DMS53 (cell line): Measurements from ENCODE around the gene STEAP1B.
"Not testable (repeated sequence)": the region's sequence is repeated elsewhere in the genome, so short reads cannot be mapped to it uniquely, and the experiment has no call there.

Experiments used
- DNase-seq: peaks from one replicate; lab custom pipeline; 2025; lab: John Stamatoyannopoulos, UW

STEAP1B gene

DNA sequence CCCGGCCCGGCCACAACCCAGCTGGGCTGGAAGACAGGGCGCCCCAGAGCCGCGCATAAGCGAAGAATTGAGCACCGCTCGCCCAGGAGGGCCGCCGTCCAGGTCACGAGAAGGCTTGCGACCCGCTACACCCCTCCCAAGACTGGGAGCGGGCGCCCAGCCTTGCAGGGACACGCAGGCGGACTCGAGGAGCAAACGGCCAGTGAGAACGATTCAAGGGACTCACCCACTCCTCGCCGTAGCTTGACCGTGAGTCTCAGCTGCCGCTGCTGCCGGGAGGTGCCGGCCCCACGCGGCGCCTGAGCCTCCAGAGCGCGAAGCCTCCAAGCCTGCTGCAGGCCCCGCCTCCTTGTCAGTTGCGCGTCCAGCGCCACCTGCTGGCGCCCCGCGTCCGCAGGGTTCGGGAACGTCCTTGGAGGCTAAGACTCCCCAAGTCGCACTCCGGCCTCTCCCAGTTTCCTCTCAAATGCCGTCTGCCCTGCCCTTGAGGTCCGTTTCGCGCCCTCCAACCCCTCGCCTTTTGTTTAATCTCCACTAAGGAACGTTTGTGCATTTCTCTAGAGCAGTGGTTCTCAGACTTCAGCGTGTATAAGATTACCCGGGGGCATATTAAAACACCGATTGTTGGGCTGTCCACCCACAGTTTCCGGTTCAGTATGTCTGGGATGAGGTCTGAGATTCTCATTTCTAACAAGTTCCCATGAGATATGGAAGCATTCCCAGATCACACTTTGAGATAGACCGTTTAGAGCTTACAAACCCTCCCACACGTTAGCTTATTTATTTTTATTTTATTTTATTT lies at the start of gene STEAP1B:
TSS of gene STEAP1B (minus strand) at position 301 of the 802 bp plus-strand sequence. CDS start 5,333 bp downstream, outside the sequence.
- DNase-seq = peak; percentile 98

DNA sequence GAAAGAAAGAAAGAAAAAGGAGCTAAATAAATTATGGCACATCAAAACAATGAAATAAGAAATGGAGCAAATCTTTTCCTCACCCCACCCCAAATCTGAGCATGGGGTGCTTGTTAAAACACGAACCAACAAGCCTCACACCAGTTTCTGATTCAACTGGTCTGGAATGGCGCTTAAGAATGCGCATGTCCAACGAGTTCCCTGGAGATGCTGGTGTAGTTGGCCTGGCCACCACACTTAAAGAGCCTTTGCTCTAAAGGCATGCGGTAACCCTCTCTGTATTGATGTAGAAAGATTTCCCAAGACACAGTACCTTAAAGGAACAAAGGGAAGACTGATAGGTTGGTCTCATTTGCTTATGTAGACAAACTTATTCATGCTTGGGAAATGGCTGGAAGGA lies 49.1 kb upstream of the STEAP1B start:
- DNase-seq = peak; percentile 50

DNA sequence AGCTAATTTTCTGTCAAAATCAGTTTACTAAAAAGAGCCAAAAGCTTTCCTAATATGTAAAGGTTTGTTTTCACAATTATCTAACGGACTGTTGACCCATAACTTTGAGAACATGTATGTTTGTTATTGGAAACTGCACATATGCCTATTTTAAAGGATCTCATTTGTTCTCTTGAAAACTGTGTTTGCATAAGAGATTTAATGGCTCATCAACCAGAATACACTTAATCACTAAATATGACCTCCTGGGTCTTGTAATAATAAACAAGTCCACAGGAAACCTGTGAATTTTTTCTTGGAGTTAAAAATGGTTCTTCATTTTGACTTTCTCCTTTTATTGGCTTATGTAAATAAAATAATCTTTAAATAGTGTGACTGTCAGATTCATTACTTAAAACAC lies 48.3 kb upstream of the STEAP1B start:
- no peak for DNase-seq

- no peak for DNase-seq
Measured at GRCh38 chr7:22546769-22547168, 46.8 kb upstream of the STEAP1B start.

GRCh38 chr7:22545529-22545928 lies 45.5 kb upstream of the STEAP1B start:
- DNase-seq = no peak

GRCh38 chr7:22544245-22544644 lies 44.3 kb upstream of the STEAP1B start:
- no peak for DNase-seq

DNA sequence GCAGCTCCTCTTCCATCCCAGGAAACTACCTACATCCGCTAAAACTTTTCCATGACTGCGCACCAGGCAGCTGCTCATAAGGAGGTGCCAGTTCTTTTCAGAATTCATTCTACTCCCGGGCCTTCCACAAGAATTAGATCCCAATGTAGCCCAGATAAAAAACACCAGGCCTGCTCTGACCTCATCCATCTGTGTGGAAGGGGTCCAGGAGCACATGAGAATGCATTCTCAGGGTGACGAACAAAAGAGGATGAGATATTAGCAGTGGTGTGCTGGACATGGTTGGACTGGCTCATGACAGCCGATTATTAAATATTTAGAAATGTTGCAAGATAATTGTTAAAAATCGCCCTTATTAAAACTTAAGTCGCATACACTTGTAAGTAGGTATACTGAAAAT lies 43.2 kb upstream of the STEAP1B start:
- DNase-seq = no peak

DNA sequence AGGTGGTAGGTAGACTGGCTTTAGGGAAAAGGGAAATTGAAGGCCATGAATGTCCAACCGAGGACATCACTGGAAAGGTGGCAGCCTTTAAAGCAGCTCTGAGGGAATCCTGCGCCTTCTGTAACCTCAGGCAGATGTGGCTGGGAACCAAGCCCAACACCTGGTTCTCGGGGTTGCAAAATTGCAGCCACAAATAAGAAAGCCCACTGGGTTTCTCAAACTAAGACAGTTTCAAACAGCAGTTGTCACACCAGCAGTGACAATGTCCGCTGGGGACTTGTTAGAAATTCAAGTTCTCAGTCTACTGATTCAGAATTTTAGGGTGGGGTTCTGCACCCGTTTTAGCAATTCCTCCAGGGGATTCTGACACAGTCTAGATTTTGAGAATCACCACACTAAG lies 42.7 kb upstream of the STEAP1B start:
- DNase-seq = no peak

DNA sequence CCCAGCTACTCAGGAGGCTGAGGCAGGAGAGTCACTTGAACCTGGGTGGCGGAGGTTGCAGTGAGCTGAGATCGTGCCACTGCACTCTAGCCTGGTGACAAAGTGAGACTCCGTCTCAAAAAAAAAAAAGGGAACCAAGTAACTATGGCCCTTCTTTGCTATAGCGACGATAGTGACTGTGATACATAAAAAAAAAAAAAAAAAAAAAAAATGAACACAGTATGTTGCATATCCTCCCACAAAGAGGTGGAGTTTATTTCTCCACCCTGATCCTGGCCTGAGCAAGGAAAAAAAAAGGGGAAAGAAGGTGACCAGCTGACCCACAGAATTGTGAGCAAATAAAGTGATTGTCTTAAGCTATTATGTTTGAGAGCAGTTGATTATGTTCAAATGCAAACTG lies 42.3 kb upstream of the STEAP1B start:
- DNase-seq = no peak

- DNase-seq = no peak
Measured at GRCh38 chr7:22541789-22542188, 41.8 kb upstream of the STEAP1B start.

DNA sequence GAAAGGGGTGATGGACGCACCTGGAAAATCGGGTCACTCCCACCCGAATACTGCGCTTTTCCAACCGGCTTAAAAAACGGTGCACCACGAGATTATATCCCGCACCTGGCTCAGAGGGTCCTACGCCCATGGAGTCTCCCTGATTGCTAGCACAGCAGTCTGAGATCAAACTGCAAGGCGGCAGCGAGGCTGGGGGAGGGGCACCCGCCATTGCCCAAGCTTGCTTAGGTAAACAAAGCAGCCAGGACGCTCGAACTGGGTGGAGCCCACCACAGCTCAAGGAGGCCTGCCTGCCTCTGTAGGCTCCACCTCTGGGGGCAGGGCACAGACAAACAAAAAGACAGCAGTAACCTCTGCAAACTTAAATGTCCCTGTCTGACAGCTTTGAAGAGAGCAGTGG lies 28.5 kb upstream of the STEAP1B start:
- DNase-seq = not testable (repeated sequence)

DNA sequence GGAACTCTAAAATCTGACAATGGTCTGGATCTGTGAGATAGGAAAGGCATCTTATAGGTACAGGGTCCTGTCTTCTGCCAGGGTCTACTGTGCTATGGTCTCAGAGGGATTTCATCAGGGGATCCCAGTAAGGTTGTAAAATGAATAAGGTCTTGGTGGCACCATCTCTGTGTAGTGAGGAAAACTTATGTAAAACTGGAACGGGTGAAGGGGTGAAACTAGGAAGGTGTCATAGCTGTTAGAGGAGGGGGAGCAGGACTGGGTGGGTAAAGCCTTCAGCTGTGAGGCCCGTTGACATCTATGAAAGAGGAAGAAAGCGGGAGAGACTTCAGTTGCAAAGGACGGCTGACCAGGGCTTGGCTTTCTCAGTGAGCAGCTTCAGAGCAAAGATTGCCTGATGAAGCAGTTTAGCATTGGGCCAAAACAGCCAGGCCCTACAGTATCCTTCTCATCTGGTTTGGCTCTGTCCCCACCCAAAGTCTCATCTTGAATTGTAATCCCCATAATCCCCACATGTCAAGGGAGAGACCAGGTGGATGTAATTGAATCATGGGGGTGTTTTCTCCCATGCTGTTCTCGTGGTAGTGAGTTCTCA lies 24.5 kb upstream of the STEAP1B start:
- DNase-seq = not testable (repeated sequence)

GRCh38 chr7:22523478-22524352 lies 23.7 kb upstream of the STEAP1B start:
- peak; percentile 89 for DNase-seq

GRCh38 chr7:22519560-22519959 lies 19.6 kb upstream of the STEAP1B start:
- not testable (repeated sequence) for DNase-seq

- not testable (repeated sequence) for DNase-seq
Measured at GRCh38 chr7:22516950-22517349, 17.0 kb upstream of the STEAP1B start.

DNA sequence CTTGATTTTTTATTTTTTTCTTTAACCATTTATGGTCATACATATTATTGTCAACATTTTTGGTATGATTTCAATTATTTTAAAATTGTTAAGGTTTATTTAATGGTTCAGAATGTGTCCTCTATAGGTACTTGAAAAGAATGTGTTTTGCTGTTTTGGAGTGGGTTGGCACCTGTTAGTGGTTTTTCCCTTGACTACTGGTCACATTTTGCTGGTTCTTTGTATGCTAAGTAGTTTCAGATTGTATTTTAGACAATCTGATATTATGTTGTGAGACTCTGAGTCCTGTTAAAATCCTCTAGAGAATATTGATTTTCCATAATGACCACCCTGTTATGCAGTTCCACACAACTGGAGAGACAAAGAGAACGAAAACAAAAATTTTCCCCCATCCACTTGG lies 15.0 kb upstream of the STEAP1B start:
- DNase-seq = not testable (repeated sequence)

DNA sequence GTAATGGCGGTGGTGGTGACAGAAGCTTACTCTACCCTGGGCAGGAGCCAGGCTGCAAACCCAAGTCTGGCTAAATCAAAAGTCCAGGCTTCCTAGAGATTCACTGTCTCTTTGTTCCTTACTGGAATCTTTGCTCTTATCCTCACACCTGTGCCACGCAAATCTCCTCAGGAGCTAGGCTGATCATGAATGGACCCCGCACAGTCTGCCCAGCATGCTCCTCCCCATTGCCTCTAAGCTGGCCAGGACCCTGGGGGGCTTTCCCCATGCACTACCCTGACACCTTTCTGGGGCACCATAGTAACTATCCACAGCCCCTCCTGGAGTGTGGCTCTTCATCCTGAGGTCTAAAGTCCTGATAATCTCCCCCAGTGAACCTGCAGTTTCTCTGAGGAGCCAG lies 7.3 kb upstream of the STEAP1B start:
- DNase-seq = not testable (repeated sequence)

- not testable (repeated sequence) for DNase-seq
Measured at GRCh38 chr7:22506316-22507020, 6.5 kb upstream of the STEAP1B start.

DNA sequence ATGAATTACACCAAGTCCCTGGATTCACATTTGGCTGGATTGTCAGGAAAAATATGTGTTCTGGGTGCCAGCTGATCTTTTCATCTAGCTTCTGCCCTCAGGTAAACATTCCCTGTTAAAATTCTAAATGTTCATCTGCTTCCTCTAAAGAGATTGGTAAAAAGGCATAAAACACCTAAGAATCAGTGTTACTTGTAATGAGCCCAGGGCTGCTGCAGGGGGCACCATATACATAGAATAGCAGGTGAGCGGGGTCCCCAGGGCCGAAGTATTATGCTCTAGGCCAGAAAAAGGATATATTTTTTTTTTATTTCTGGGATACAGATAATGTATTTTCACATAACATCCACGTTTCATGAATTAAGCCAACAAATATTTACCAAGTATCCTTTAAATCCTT lies 4.5 kb upstream of the STEAP1B start:
- peak; percentile 44 for DNase-seq

- DNase-seq = not testable (repeated sequence)
Measured at GRCh38 chr7:22502104-22502503, 2.1 kb upstream of the STEAP1B start.

DNA sequence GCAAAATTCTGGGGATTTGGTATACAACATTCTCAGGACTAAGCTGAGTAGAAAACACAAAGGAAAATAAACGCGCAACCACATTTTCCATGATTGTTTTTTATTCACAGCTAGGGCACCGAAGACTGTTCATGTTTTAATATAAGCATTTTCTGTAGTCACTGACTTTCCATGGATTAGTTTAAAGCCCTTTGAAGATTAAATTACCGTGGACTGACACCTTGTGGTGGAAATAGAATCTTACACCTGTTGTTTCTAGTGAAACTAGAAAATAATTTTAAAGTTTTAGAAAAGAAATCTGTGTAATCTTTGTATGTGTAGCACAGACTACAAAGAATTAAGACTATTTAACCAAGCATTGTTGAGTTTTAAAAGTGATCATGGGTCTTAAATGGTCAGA lies 1.3 kb upstream of the STEAP1B start:
- DNase-seq = peak; percentile 89

- no peak for DNase-seq
Measured at GRCh38 chr7:22499044-22499443, 944 bp downstream of the STEAP1B start.
